Natural killer cell treated with Interleukin-12 subunit alpha and Interleukin-12 subunit beta and Interleukin-15 and Interleukin-18, amount 100 ng/mL, for 72 hours (primary cell): ENCODE data around the gene TIGD7. TPM values are rescaled to one million over a fixed set of nuclear protein-coding genes. Genes with fewer than 3 reads are reported as not detected.
A peak's percentile ranks its signal among the peaks of the same experiment; 100 is the strongest.
"Not testable (repeated sequence)": the region's sequence is repeated elsewhere in the genome, so short reads cannot be mapped to it uniquely, and the experiment has no call there.

Experiments
- ATAC-seq, 2 donors: fragments of 150-1000 bp; cut with Tn5 transposase in 1 of 2; sonication (Bioruptor Pico), chemical (Tn5 transposase) in 1 of 2; 2 replicates each; pipeline ENCODE4 v1.10.0; 2021
- DNase-seq: peaks from one replicate; pipeline ENCODE4 v3.0.0; 2022; ENCODE audit warnings: low spot score
- H3K27ac Mint-ChIP-seq, 2 donors: 1 replicate in 1 of 2; 2 replicates in 1 of 2; pipeline ENCODE4 v1.8.0; 2022; ENCODE audit warnings: mixed read lengths in 2 of 2, mild to moderate bottlenecking in 1 of 2, moderate library complexity in 1 of 2
- H3K27me3 Mint-ChIP-seq, 2 donors: 1 replicate in 1 of 2; 2 replicates in 1 of 2; pipeline ENCODE4 v1.8.0; 2022; ENCODE audit warnings: mixed read lengths in 2 of 2
- H3K36me3 Mint-ChIP-seq: one replicate; pipeline ENCODE4 v1.8.0; 2022; ENCODE audit warnings: mixed read lengths
- H3K4me1 Mint-ChIP-seq, 2 donors: 1 replicate in 1 of 2; 2 replicates in 1 of 2; pipeline ENCODE4 v1.8.0; 2022; ENCODE audit warnings: low read depth in 2 of 2, mixed read lengths in 2 of 2, mild to moderate bottlenecking in 1 of 2
- H3K4me3 Mint-ChIP-seq: one replicate; pipeline ENCODE4 v1.8.0; 2022; ENCODE audit warnings: mixed read lengths
- H3K9me3 Mint-ChIP-seq: 2 replicates; pipeline ENCODE4 v1.8.0; 2022; ENCODE audit warnings: mixed read lengths
- total RNA-seq, 2 donors: library from RNA; stranded (reverse); gene quantifications; one replicate each; pipeline ENCODE4 v1.2.3, GENCODE V29; 2022

The TIGD7 gene
- total RNA-seq, 2 donors from 2014 or later = 5.0 to 6.7 TPM

GRCh38 chr16:3270718-3271117 is 34.5 kb downstream of the TIGD7 start:
- DNase-seq, H3K9me3 Mint-ChIP-seq, H3K27ac Mint-ChIP-seq, H3K4me3 Mint-ChIP-seq, H3K27me3 Mint-ChIP-seq, H3K4me1 Mint-ChIP-seq, ATAC-seq, H3K36me3 Mint-ChIP-seq: not testable (repeated sequence)

- ATAC-seq = no peak
- Mint-ChIP-seq H3K36me3 (no peaks in the 10 kb centered on the region), H3K4me3 (no peak overlapping the region), H3K27ac (no peak overlapping the region), H3K27me3 (no peaks in the 10 kb centered on the region), H3K4me1 (peaks cover 12 to 13% of the 10 kb centered on the region in 2 donors), H3K9me3 (no peaks in the 10 kb centered on the region)
- no peak for DNase-seq
Measured at GRCh38 chr16:3268294-3268693, 36.9 kb downstream of the TIGD7 start.

GRCh38 chr16:3266873-3267537 is 38.2 kb downstream of the TIGD7 start:
- ATAC-seq (no peak), DNase-seq (no peak)
- Mint-ChIP-seq H3K36me3 (no peaks in the 10 kb centered on the region), H3K9me3 (no peaks in the 10 kb centered on the region), H3K27me3 (no peaks in the 10 kb centered on the region), H3K4me1 (peaks cover 15 to 24% of the 10 kb centered on the region in 2 donors), H3K4me3 (no peak overlapping the region), H3K27ac (no peak overlapping the region)

- H3K4me1 Mint-ChIP-seq = peaks cover 15 to 29% of the 10 kb centered on the region in 2 donors
- DNase-seq = peak; percentile 99
- no peaks in the 10 kb centered on the region for H3K27me3 Mint-ChIP-seq
- H3K36me3 Mint-ChIP-seq = no peaks in the 10 kb centered on the region
- peak overlapping the region; percentile 89 to 96 for H3K27ac Mint-ChIP-seq
- peak; percentile 91 to 94 for ATAC-seq
- H3K4me3 Mint-ChIP-seq = peak overlapping the region; percentile 93
- no peaks in the 10 kb centered on the region for H3K9me3 Mint-ChIP-seq
Measured at GRCh38 chr16:3264137-3265036, 40.8 kb downstream of the TIGD7 start.

GRCh38 chr16:3262517-3262916 is 42.7 kb downstream of the TIGD7 start:
- ATAC-seq (no peak), DNase-seq (no peak)
- Mint-ChIP-seq H3K4me1 (peaks cover 20 to 33% of the 10 kb centered on the region in 2 donors), H3K27me3 (peaks cover 2 to 7% of the 10 kb centered on the region in 2 donors), H3K36me3 (no peaks in the 10 kb centered on the region), H3K9me3 (no peaks in the 10 kb centered on the region), H3K4me3 (peak overlapping the region; percentile 93), H3K27ac (peak overlapping the region; percentile 89 to 96)

GRCh38 chr16:3259836-3260235 is 45.4 kb downstream of the TIGD7 start:
- no peaks in the 10 kb centered on the region for H3K9me3 Mint-ChIP-seq
- no peaks in the 10 kb centered on the region for H3K36me3 Mint-ChIP-seq
- peaks cover 2 to 7% of the 10 kb centered on the region in 2 donors for H3K27me3 Mint-ChIP-seq
- DNase-seq (no peak), ATAC-seq (no peak)
- peaks cover 15 to 27% of the 10 kb centered on the region in 2 donors for H3K4me1 Mint-ChIP-seq
- no peak overlapping the region for H3K27ac Mint-ChIP-seq
- no peak overlapping the region for H3K4me3 Mint-ChIP-seq

GRCh38 chr16:3256866-3257465 is 48.3 kb downstream of the TIGD7 start:
- Mint-ChIP-seq H3K4me3 (no peak overlapping the region), H3K36me3 (no peaks in the 10 kb centered on the region), H3K27ac (no peak overlapping the region), H3K9me3 (no peaks in the 10 kb centered on the region), H3K27me3 (peaks cover 2 to 7% of the 10 kb centered on the region in 2 donors), H3K4me1 (peaks cover 5 to 9% of the 10 kb centered on the region in 2 donors)
- DNase-seq (no peak), ATAC-seq (no peak)

- H3K4me3 Mint-ChIP-seq = no peak within 1 kb of the TSS
- no peak for ATAC-seq
- H3K27ac Mint-ChIP-seq = no peak within 1 kb of the TSS
- H3K27me3 Mint-ChIP-seq = peaks cover 2 to 8% of the 10 kb centered on the region in 2 donors
- no peaks in the 10 kb centered on the region for H3K9me3 Mint-ChIP-seq
- no peaks in the 10 kb centered on the region for H3K36me3 Mint-ChIP-seq
- DNase-seq = no peak
- H3K4me1 Mint-ChIP-seq = peaks cover 5 to 6% of the 10 kb centered on the region in 2 donors
Measured at GRCh38 chr16:3256146-3256865, 48.9 kb downstream of the TIGD7 start, which contains the start of gene MEFV. TSS of gene MEFV (minus strand) at chr16:3256633. CDS start at chr16:3256587, 46 bp downstream.

GRCh38 chr16:3254309-3254708 is 50.9 kb downstream of the TIGD7 start:
- ATAC-seq (no peak), DNase-seq (no peak)
- H3K4me1 Mint-ChIP-seq = peaks cover 4 to 5% of the 10 kb centered on the region in 2 donors
- H3K27me3 Mint-ChIP-seq = peaks cover 8 to 14% of the 10 kb centered on the region in 2 donors
- no peaks in the 10 kb centered on the region for H3K9me3 Mint-ChIP-seq
- H3K4me3 Mint-ChIP-seq = no peak overlapping the region
- no peak overlapping the region for H3K27ac Mint-ChIP-seq
- no peaks in the 10 kb centered on the region for H3K36me3 Mint-ChIP-seq

- Mint-ChIP-seq H3K9me3 (no peaks in the 10 kb centered on the region), H3K27ac (no peak overlapping the region), H3K4me3 (no peak overlapping the region), H3K36me3 (no peaks in the 10 kb centered on the region), H3K27me3 (peaks cover 8 to 9% of the 10 kb centered on the region in 2 donors), H3K4me1 (no peaks in the 10 kb centered on the region)
- no peak for ATAC-seq
- no peak for DNase-seq
Measured at GRCh38 chr16:3252967-3253366, 52.3 kb downstream of the TIGD7 start.

- Mint-ChIP-seq H3K4me3 (no peak overlapping the region), H3K9me3 (no peaks in the 10 kb centered on the region), H3K36me3 (no peaks in the 10 kb centered on the region), H3K4me1 (no peaks in the 10 kb centered on the region), H3K27ac (no peak overlapping the region), H3K27me3 (peaks cover 15 to 17% of the 10 kb centered on the region in 2 donors)
- DNase-seq (no peak), ATAC-seq (no peak)
Measured at GRCh38 chr16:3249451-3249850, 55.8 kb downstream of the TIGD7 start.

- no peak for ATAC-seq
- H3K4me3 Mint-ChIP-seq = no peak overlapping the region
- no peaks in the 10 kb centered on the region for H3K9me3 Mint-ChIP-seq
- H3K36me3 Mint-ChIP-seq = no peaks in the 10 kb centered on the region
- DNase-seq = no peak
- no peak overlapping the region for H3K27ac Mint-ChIP-seq
- peaks cover 17% of the 10 kb centered on the region in 2 donors for H3K27me3 Mint-ChIP-seq
- H3K4me1 Mint-ChIP-seq = no peaks in the 10 kb centered on the region
Measured at GRCh38 chr16:3249020-3249419, 56.2 kb downstream of the TIGD7 start.
